ENCODE data around the gene KRT26.

KRT26 gene

GRCh38 chr17:40791111-40791510 lies 19.1 kb upstream of the KRT26 start (continued):
- TF ChIP-seq ZNF157 (tag by site-specific recombination; IDR thresholded peaks at IDR 0.05) = no peak
- no peak for TF ChIP-seq ZNF558 (tag by site-specific recombination; IDR thresholded peaks at IDR 0.05)

DNA sequence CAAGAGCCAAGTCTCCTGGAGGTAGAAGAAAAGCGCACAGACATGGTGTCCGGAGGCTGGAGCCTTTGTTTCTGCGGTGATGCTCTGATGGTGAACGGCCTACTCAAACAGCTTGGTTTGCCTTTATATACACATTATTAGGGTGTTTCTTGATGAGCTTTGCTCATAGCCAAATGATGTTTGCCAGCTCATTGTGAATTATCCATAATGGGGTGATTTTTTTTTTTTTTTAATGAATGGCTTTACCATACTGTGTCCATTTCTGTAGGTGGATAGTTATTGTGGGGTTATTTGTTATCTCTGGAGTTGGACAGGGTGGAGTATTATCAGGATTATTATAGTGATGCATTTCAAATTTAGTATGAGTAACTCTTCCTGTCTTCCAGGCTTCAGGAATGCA lies 10.4 kb upstream of the KRT26 start, which contains the start of gene KRT27:
Gene KRT27 (minus strand): TSS at position 101 of the 400 bp plus-strand sequence. CDS start 57 bp downstream, at position 44.
- H3K27ac ChIP-seq (ENCODE audit: extremely low read depth, low read depth, low read length) = no peak within 1 kb of the TSS
- ChIA-PET CTCF (interaction anchor here (0.6 to 1.3 kb wide), 3 partner anchors 163 to 767 kb away, joined by 3 to 5 read pairs (median 5); no protein-coding TSS in a partner anchor), POLR2A (no interaction called here)
- no peaks in the 10 kb centered on the region for H3K36me3 ChIP-seq (ENCODE audit: control insufficient read depth in 2 of 2, insufficient read depth in 1 of 2, low read length in 2 of 2)
- no peaks in the 10 kb centered on the region for H3K9me3 ChIP-seq (ENCODE audit: control insufficient read depth, insufficient read depth, low read depth, low read length)
- H3K4me1 ChIP-seq (ENCODE audit: control insufficient read depth, insufficient read depth, low read length) = no peaks in the 10 kb centered on the region
- TF ChIP-seq PBX3 (CRISPR knock-in tag; IDR thresholded peaks at IDR 0.05) (no peak), ZNF174 (tag by site-specific recombination; IDR thresholded peaks at IDR 0.05) (no peak), ZNF302 (tag by site-specific recombination; IDR thresholded peaks at IDR 0.05; ENCODE audit: low read depth) (no peak), ZNF837 (tag by site-specific recombination; IDR thresholded peaks at IDR 0.05) (no peak)
- H3K4me3 ChIP-seq (ENCODE audit: low read depth, low read length) = no peak within 1 kb of the TSS

DNA sequence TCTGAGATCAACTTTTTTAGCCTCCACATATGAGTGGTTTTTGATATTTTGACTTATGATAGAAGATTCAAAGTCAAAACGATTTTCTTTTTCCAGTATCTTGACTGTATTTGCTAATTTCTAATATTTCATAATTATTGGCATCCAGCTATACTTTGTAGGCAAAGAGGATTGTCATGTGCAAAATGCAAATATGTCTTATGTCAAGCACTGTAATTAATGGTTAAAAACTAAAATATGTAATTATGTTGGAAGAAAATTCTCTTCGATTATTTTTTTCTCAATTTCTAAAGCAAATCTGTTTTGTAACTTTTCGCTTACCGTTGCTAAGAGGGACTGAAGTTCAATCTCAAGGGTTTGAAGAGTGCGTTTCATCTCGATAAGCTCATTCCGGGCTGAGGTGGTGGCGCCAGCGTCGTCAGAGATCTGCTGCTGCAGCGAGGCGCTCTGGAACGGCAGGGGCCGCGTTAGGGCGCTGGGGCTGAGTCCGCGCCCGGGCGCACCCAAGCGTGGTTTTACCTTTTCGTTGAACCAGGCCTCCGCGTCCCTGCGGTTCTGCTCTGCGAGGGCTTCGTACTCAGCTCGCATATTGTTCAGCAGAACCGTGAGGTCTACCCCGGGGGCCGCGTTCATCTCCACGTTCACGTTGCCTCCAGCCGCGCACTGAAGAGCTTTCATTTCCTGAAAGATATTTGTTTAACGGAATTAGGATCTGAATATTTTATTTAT lies 7.3 kb upstream of the KRT26 start:
- TF ChIP-seq ZBTB20 (tag by site-specific recombination; IDR thresholded peaks at IDR 0.05) (peak; percentile 71), ZNF791 (tag by site-specific recombination; IDR thresholded peaks at IDR 0.05) (no peak), OVOL3 (tag by site-specific recombination; IDR thresholded peaks at IDR 0.05) (no peak), ZNF623 (tag by site-specific recombination; IDR thresholded peaks at IDR 0.05) (no peak), ZNF600 (tag by site-specific recombination; IDR thresholded peaks at IDR 0.05) (0 out of 2 replicates have a peak, but pooled peaks have one; percentile 29)
- Histone ChIP-seq H3K27ac (ENCODE audit: extremely low read depth, low read depth, low read length) (no peak overlapping the region), H3K36me3 (ENCODE audit: control insufficient read depth in 2 of 2, insufficient read depth in 1 of 2, low read length in 2 of 2) (no peaks in the 10 kb centered on the region), H3K9me3 (ENCODE audit: control insufficient read depth, insufficient read depth, low read depth, low read length) (no peaks in the 10 kb centered on the region), H3K4me3 (ENCODE audit: low read depth, low read length) (no peak overlapping the region), H3K4me1 (ENCODE audit: control insufficient read depth, insufficient read depth, low read length) (no peaks in the 10 kb centered on the region)
- POLR2A ChIA-PET = no interaction called here
- CTCF ChIA-PET = interaction anchor here (0.7 to 1.7 kb wide), 3 partner anchors 12 to 884 kb away, joined by 3 to 7 read pairs (median 5); no protein-coding TSS in a partner anchor

DNA sequence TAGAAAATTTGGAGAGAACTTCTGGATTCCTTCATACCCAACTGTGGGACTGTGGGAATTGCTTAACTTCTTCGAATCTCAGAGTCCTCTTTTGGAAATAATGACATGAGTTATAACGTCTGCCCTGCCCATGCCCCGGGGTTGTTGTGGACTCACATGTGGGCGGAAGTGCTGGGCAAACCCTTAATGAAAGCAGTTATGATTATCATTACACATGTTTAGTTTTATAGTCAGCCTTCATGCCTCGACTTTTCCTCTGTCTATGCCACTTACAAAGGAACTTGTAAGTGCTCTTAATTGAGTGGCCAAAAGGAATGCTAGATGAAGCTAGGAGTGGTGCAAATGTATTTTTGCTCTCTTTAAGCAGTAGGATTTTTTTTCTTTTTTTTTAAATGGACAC lies 6.5 kb upstream of the KRT26 start:
- ChIA-PET POLR2A (no interaction called here), CTCF (no interaction called here)
- Histone ChIP-seq H3K4me1 (ENCODE audit: control insufficient read depth, insufficient read depth, low read length) (no peaks in the 10 kb centered on the region), H3K36me3 (ENCODE audit: control insufficient read depth in 2 of 2, insufficient read depth in 1 of 2, low read length in 2 of 2) (no peaks in the 10 kb centered on the region), H3K27ac (ENCODE audit: extremely low read depth, low read depth, low read length) (no peak overlapping the region), H3K9me3 (ENCODE audit: control insufficient read depth, insufficient read depth, low read depth, low read length) (no peaks in the 10 kb centered on the region), H3K4me3 (ENCODE audit: low read depth, low read length) (no peak overlapping the region)
- TF ChIP-seq SCRT2 (tag by site-specific recombination; IDR thresholded peaks at IDR 0.05) (no peak), ZNF707 (tag by site-specific recombination; IDR thresholded peaks at IDR 0.05) (no peak), SCRT1 (tag by site-specific recombination; IDR thresholded peaks at IDR 0.05; ENCODE audit: borderline replicate concordance) (no peak), ZNF830 (tag by site-specific recombination; IDR thresholded peaks at IDR 0.05; ENCODE audit: low read depth) (no peak), ZNF548 (tag by site-specific recombination; IDR thresholded peaks at IDR 0.05) (no peak), GLI4 (tag by site-specific recombination; IDR thresholded peaks at IDR 0.05) (no peak), ZNF776 (tag by site-specific recombination; IDR thresholded peaks at IDR 0.05; ENCODE audit: borderline replicate concordance) (no peak)

All from HEK293 (cell line).